GM12801 (cell line): Measurements from ENCODE around the gene ZNF827.

Source experiments
- TF ChIP-seq, protein P1 (sequence below): IDR thresholded peaks from one replicate; pipeline ENCODE4 v1.5.1; 2011; ENCODE audit warnings: control low read depth; ENCODE audit not compliant: insufficient read length; ENCODE audit errors: extremely low read depth

The ZNF827 gene

DNA sequence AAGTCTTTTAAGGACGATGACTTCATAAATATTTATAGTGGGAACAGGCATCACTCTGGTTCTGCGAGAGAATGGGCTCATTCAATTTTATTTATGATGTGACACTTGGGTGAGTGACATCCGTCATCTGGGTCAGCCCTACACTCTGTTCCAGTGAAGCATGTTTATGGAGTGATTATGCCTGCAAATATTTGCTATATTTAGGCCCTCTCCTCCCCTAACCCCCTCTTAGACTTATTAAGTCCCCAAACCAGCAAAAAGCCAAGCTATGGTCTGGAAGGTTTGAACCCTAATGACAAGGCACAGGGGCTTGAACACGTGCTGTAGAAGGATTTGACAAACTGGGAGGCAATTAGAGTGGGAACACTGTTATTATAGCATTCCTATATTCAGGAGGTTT lies 202.8 kb downstream of the ZNF827 start:
- TF ChIP-seq, protein P1, sequence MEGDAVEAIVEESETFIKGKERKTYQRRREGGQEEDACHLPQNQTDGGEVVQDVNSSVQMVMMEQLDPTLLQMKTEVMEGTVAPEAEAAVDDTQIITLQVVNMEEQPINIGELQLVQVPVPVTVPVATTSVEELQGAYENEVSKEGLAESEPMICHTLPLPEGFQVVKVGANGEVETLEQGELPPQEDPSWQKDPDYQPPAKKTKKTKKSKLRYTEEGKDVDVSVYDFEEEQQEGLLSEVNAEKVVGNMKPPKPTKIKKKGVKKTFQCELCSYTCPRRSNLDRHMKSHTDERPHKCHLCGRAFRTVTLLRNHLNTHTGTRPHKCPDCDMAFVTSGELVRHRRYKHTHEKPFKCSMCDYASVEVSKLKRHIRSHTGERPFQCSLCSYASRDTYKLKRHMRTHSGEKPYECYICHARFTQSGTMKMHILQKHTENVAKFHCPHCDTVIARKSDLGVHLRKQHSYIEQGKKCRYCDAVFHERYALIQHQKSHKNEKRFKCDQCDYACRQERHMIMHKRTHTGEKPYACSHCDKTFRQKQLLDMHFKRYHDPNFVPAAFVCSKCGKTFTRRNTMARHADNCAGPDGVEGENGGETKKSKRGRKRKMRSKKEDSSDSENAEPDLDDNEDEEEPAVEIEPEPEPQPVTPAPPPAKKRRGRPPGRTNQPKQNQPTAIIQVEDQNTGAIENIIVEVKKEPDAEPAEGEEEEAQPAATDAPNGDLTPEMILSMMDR, result no peak

DNA sequence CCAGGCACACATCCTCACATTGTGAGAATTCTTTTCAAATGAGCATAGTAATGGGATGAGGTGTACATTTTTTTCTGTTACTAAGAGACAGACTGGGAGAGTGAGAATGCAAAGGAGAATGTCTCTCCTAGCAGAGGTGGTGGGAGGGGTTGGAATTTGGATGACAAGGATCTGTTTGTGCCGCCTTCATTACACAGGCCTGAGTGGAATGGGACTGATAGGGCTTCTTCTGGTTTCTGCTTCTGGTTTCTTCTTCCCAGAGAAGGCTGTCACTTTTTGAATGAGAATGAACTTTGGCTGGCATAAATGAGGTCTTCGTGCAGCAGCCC lies 203.3 kb downstream of the ZNF827 start:
- TF ChIP-seq, protein P1, result no peak

DNA sequence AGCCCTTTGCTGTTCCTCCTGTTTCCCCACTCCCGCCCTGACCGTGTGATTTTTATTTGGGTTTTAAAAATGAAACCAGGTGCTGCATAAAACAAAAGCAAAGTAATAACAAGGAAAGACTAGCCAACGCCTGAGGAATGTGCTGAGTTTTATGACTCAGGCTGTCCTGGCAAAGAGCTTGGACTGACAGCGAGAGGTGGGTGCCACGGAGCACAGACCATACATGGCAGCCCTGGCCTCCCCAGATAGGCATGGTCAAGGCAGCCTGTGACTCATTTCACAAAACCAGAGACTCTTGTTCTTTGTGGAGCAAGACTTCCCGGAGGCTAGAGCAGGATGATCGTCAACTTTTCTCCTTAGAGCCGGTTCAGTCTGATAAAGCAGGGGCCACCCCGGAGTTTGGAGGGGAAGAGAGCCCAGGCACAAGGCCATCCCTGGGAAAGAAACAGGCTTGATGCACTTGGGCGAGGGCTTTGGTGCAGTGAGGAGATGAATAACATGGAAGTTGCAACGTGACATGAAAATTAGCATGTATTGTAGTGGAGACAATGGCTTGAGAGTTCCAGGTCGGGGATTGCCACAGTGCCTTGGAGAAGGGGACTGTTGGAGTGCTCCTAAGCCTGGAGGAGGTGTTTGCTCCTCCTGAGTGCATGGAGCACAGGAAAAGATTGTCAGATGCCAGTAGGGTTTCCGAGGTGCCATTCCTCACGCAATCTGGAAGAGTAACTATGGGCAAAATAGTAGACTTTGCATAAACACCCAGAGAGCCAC lies 203.9 kb downstream of the ZNF827 start:
- TF ChIP-seq, protein P1, result no peak

GRCh38 chr4:145734031-145734430 lies 204.6 kb downstream of the ZNF827 start:
- TF ChIP-seq, protein P1, result no peak

DNA sequence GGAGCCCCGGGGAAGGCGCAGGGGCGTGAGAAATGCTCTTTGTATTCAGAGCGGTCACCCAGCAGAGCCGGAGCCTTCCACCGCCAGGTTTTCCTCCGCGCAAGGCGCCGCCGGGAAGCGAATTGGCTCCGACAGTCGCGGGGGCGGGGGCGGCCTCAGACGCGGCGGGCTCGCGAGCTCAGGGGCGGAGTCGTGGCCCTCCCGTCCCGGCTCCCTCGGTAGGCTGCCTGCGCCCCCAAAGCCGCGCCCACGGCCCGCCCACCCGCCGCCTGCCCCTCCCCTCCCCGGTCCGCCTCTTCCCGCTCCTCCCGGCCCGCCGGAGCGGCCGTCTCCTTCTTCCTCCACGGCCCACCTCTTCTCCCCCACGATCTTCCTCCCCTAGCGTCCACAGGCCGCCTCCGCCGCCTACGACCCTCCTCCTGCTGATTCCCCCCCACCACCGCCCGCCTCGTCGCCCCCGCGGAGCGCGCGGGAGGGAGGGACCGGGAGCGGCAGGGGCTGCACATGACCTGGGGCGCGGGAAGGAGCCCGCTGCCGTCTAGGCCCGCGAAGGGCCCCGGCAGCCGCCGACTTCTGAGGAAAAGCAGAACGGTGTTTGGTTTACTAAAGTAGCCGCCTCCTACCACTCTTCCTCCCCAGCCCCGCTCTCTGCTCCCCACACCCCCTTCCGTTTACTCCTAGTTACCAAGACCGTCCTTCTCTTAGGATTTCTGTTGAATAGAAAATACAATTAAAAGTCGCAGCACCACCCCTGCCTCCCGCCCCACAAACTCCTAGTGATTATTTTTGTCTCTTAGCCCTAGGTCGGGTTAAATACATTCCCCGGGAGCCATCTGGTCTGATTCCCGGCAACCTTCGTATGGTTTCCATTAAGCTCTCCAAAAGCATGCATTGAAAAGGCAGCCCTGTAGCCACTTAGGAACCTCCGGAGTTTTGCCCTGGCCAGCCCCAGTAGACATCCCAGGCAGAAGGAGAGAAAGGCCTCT lies 205.4 kb downstream of the ZNF827 start:
- TF ChIP-seq, protein P1, result no peak

GRCh38 chr4:145732001-145732815 lies 206.4 kb downstream of the ZNF827 start:
- TF ChIP-seq, protein P1, result no peak

- TF ChIP-seq, protein P1, result no peak
These were observed 207.6 kb downstream of the ZNF827 start for GRCh38 chr4:145731028-145731427.
